Measurements from ENCODE around the gene PRSS37.
"Not testable (repeated sequence)": the region's sequence is repeated elsewhere in the genome, so short reads cannot be mapped to it uniquely, and the experiment has no call there.

Gene PRSS37, protein sequence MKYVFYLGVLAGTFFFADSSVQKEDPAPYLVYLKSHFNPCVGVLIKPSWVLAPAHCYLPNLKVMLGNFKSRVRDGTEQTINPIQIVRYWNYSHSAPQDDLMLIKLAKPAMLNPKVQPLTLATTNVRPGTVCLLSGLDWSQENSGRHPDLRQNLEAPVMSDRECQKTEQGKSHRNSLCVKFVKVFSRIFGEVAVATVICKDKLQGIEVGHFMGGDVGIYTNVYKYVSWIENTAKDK

DNA sequence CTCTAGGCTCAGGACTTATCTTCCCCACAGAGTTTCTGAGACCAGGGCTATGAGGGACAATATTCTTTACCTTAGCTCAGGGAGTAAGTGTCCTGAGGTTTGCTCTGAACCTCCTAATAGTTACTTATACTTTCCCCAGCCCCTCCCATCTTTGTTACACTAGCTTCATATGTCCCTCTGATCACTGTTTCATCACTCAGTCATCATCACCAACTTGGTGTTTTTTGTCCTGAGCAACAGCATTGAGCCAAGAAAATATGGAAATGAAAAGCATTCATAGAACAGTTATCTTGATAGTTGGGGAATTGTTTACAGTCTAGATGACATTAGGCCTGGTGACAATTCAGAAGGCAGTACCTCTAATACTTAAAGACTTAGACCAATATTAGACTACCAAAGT is at the start of gene PRSS37:
PRSS37 (minus strand) TSS at position 101 of the 400 bp plus-strand sequence. CDS start 436 bp downstream, outside the sequence.
- Histone ChIP-seq H3K27ac (no peak within 1 kb of the TSS), H3K4me3 (no peak within 1 kb of the TSS)

- H3K27ac ChIP-seq, result no peak overlapping the region
- no peak overlapping the region for H3K4me3 ChIP-seq
These were observed 48.0 kb upstream of the PRSS37 start for GRCh38 chr7:141889321-141889720.

- Histone ChIP-seq H3K27ac (no peak overlapping the region), H3K4me3 (no peak overlapping the region)
These were observed 43.4 kb upstream of the PRSS37 start for GRCh38 chr7:141884539-141885225.

DNA sequence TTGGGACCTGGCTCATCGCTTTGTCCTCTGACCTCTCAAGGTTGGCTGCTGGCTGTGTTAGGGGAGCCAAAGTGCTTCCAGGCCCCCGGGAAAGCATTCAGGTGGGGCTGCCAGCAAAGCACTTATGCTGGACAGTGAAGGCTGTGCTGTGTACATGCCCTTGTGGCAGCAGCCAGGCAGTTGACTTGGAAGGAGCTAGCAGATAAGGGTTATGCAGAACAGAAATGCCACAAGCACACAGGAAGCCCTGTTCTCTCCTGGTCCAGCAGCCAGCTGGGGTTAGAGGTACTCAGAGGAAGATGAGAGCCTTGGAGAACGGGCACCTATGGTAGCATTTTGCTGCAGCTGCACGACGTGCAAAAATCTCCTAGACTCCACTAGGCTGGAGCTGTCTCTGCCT is 39.7 kb upstream of the PRSS37 start:
- no peak overlapping the region for H3K27ac ChIP-seq
- H3K4me3 ChIP-seq, result no peak overlapping the region

DNA sequence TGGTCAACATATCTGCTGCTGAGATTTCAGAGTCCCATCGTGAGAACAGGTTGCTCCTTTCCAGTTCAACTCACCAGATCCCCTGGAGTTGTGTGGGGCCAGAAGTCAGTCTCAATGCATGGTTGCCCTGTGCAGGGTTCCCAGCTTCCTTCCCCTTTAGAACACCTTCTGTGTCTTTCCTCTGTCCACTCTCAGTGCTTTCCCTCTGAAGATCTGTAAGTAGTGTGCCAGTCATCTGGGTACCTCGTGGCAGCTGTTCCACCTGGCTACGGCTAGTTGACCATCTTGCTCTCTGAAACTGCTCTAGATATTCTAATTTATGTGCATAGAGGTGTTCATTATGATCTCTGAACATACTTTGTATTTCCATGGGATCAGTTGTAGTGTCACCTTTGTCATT is 36.1 kb upstream of the PRSS37 start:
- H3K27ac ChIP-seq, result no peak overlapping the region
- H3K4me3 ChIP-seq, result no peak overlapping the region

DNA sequence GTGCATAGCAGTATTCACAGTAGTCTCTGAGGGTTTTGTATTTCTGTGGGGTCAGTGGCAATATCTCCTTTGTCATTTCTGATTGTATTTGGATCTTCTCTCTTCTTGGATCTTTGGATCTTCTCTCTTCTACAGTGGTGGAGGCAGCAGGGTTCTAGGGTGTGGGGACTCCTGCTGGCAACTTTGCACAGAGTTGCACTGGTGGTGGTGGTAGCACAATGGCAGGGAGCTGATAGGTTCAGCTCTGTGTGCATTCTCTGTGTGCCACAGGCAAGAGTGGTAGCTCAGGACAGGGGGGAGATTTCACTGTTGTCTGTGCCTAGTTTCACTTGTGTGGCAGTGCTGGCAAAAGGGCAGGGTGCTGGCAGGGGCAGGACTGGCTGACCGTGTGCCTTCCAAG is 35.1 kb upstream of the PRSS37 start:
- Histone ChIP-seq H3K27ac (no peak overlapping the region), H3K4me3 (no peak overlapping the region)

- Histone ChIP-seq H3K4me3 (no peak overlapping the region), H3K27ac (no peak overlapping the region)
These were observed 34.2 kb upstream of the PRSS37 start for GRCh38 chr7:141875453-141875852.

DNA sequence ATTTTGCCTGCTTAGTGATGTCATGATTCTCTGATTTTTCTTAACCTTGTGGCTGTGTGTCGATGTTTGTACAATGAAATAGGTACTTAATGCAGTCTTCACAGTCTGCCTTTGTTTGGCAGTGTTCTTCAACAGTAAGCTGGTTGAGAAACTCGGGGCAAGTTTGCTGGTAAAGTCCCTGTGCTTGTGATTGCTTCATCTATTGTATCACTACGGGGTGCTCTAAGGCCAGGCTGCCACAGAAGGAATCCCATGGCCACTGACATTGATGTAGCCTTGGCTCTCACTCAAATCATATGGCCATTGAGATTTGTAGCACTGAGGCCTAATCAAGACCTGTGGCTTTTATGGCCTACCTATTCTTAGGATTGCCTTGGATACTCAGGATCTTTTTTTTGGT is 33.5 kb upstream of the PRSS37 start:
- H3K27ac ChIP-seq, result no peak overlapping the region
- no peak overlapping the region for H3K4me3 ChIP-seq

- H3K27ac ChIP-seq, result no peak overlapping the region
- H3K4me3 ChIP-seq, result no peak overlapping the region
These were observed 31.6 kb upstream of the PRSS37 start for GRCh38 chr7:141872931-141873330.

- Histone ChIP-seq H3K4me3 (no peak overlapping the region), H3K27ac (no peak overlapping the region)
These were observed 25.7 kb upstream of the PRSS37 start for GRCh38 chr7:141866974-141867373.

DNA sequence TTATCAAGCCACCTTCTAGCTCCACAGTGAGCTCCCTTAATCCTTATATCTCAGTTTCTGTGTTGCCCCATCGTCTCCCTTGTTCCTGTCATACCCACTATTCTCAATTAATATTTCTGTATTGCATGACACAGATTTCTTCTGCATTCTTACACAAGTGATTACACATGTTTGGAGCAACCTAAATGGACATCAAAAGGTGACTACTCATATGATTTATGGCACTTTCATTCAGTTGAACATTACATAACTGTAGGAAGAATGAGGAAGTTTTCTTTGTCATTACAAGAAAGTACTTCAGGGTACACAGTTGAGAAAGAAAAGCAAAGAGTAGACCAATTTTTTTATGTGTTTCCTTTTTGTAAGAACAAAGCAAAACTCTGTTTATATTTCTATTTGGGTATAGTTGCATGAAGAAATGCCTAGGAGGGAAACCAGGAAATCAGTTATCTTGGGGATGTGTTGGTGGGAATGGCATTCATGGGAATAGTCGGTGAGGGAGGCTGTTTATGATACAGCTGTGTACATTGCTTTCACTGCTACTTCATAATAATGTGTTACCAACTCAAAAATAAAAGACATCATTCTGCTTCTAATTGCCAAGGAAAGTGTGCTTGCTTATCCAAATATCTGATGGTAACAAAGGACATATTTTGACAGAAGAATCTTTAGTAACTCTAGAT is 23.6 kb upstream of the PRSS37 start:
- Histone ChIP-seq H3K27ac (no peak overlapping the region), H3K4me3 (no peak overlapping the region)

DNA sequence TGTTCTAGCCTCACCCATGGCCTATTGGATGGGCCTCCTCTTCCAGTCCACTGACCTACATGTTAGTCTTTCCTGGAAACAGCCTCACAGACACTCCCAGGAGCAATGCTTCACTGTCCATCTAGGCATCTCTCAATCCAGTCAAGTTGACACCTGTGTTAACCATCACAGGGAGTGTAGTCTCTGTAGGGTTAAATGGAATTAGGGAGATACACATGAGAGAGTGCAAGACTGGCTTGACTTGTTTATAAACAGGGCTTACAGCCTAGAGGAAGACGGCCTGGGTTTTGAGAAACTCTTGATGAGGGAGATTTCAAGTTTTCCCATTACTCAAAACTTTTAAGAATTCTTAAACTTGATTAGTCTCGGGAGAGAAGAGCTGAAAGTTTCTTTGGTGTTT is 18.9 kb upstream of the PRSS37 start:
- H3K4me3 ChIP-seq, result no peak overlapping the region
- no peak overlapping the region for H3K27ac ChIP-seq

- H3K4me3 ChIP-seq, result no peak overlapping the region
These were observed 6.7 kb upstream of the PRSS37 start for GRCh38 chr7:141847996-141848395.

DNA sequence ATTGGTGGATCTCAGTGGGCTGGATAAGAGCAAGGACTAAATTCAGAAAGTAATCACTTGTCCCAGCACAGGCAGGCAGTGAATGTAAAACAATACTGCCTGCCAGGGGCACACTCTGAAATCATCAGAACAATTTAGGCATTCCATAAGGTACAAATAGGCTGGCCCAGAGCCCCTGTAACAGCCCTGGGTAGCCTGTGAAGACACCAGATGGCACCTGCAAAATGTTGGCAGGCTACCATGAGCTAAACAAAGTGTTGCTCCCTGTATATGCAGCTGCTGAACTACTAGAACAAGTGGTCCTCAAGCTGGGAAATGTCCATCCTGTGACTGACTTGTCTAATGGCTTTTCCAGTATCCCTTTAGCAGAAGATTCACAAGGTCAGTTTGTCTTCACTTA is 3.0 kb upstream of the PRSS37 start:
- Histone ChIP-seq H3K4me3 (no peak overlapping the region), H3K27ac (no peak overlapping the region)

More at GRCh38 chr7:141847996-141848395, 6.7 kb upstream of the PRSS37 start:
- H3K27ac ChIP-seq, result no peak overlapping the region

- no peak overlapping the region for H3K4me3 ChIP-seq
- no peak overlapping the region for H3K27ac ChIP-seq
These were observed 1.6 kb upstream of the PRSS37 start for GRCh38 chr7:141842904-141843303.

GRCh38 chr7:141840708-141841107 is 577 bp downstream of the PRSS37 start:
- no peak overlapping the region for H3K27ac ChIP-seq
- H3K4me3 ChIP-seq, result no peak overlapping the region

- Histone ChIP-seq H3K27ac (no peak overlapping the region), H3K4me3 (no peak overlapping the region)
These were observed 2.0 kb downstream of the PRSS37 start for GRCh38 chr7:141839256-141839655.

GRCh38 chr7:141838581-141838980 is 2.7 kb downstream of the PRSS37 start:
- H3K27ac ChIP-seq, result no peak overlapping the region
- H3K4me3 ChIP-seq, result no peak overlapping the region

DNA sequence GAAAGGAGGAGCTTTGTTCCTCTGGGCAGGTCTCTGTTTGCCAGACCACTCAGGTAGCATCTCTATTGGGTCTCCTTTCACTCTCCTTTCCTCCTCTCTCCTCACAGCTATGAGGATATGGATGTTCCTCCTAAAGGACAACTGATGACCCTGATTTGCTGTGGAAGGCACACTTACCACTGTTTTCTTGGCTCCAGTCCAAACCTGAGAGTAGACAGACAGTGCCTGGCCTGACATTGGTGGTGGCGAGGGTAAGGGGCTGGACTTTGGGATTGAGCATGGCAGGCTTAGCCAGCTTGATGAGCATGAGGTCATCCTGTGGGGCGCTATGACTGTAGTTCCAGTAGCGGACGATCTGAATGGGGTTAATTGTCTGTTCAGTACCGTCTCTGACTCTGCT is 3.6 kb downstream of the PRSS37 start:
- Histone ChIP-seq H3K27ac (no peak overlapping the region), H3K4me3 (no peak overlapping the region)

DNA sequence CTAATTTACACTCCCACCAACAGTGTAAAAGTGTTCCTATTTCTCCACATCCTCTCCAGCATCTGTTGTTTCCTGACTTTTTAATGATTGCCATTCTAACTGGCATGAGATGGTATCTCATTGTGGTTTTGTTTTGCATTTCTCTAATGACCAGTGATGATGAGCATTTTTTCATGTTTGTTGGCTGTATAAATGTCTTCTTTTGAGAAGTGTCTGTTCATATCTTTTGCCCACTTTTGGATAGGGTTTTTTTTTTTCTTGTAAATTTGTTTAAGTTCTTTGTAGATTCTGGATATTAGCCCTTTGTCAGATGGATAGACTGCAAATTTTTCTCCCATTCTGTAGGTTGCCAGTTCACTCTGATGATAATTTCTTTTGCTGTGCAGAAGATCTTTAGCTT is 18.9 kb downstream of the PRSS37 start:
- not testable (repeated sequence) for H3K4me3 ChIP-seq, H3K27ac ChIP-seq

- Histone ChIP-seq H3K4me3 (no peak overlapping the region), H3K27ac (no peak overlapping the region)
These were observed 21.2 kb downstream of the PRSS37 start for GRCh38 chr7:141820067-141820466.
